GM18520 (cell line): Measurements from ENCODE around the gene PAIP2.
A peak's percentile ranks its signal among the peaks of the same experiment; 100 is the strongest.
"Not testable (repeated sequence)": the region's sequence is repeated elsewhere in the genome, so short reads cannot be mapped to it uniquely, and the experiment has no call there.

Experiments
- ATAC-seq: cut with Tn5 transposase; IDR thresholded peaks from one replicate; pipeline ENCODE4 v1.9.1; 2021; ENCODE audit not compliant: unreplicated experiment

PAIP2 gene

GRCh38 chr5:139341689-139342422, at the start of gene PAIP2:
TSS of gene PAIP2 (plus strand) at chr5:139341854. CDS start at chr5:139363785, 21,931 bp downstream.
- peak; percentile 93 for ATAC-seq

GRCh38 chr5:139293202-139293506, 48.5 kb upstream of the PAIP2 start:
- no peak for ATAC-seq

DNA sequence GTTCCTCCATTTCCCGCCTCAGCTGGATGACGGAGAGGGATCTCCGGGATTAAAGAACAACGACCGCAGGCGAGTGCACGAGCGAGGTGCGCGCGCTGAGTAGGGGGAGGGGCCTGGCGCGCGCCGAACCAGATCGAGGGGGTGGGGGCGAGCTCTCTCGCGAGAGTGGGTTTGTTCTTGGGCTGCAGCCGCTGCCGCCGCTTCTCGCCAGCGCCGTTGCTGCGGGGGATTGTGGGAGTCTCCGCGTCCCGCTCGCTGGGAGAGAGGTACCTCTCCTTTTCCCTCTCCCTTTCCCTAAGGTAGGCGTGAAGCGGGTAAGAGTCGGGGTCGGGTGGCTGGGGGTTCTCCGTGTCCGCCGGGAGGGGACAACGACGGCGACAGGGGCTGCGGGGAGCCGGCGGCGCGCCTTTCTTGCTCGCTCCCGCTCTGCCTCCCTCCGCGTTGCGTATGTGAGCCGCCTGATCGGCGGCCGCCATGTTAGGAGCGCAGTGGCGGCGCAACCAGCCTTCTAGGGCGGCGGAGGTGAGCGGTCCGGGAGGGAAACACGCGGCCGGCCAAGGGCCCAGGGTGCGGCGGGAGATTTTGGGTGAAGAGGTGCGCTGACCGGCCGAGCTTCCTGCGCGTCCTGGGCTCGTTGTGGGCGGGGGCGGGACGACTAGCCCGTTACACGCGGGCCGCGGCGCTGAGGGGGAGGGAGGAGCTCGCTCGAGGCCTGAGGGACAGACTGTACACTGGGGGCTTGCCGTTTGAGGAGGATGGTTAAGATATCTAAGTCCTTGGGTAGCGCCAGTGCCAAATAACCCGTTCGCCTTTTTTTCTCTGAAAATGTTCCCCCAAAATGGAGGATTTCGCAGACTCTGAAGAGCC, 47.9 kb upstream of the PAIP2 start, which contains the start of gene MATR3:
MATR3 (plus strand) TSS at position 234 of the 867 bp plus-strand sequence. CDS start 13,676 bp downstream, outside the sequence.
- peak; percentile 57 for ATAC-seq

DNA sequence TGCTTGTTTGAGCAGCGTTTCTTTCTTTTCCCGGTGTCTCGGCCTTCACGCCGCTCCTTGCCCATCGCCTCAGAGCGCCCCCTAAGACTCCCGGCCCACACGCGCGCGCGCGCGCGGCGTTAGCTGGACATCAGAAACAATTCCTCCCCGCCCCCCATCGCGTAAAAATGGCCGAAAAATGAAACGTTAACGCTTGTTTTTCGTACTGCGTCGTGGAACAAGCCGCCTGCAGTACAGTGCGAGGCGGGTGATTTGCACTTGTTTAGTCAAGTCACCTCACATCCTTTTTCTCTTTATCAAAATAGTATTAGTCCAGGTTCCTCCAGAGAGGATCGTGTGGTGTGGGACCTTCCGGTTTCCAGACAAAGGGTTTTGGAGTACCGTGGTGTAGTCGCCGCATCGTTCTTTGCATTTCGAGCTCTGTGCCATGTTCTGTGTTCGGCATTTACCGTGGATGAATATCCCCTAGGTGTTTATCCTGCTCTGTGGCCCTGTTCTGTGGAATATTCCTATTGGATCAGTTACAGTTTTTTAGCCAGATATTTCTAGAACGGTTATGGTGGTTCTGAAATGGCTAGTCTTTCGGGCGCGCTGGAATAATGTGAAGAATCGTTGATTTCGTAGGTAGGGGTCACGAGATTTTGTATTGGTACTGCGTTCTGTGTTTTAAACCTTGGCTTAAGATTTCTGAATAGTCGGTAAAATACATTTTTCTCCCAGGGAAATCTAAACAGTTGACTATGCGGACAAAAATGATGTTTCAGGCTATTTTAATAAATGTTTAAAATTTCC, 47.1 kb upstream of the PAIP2 start:
- ATAC-seq, result peak; percentile 12

DNA sequence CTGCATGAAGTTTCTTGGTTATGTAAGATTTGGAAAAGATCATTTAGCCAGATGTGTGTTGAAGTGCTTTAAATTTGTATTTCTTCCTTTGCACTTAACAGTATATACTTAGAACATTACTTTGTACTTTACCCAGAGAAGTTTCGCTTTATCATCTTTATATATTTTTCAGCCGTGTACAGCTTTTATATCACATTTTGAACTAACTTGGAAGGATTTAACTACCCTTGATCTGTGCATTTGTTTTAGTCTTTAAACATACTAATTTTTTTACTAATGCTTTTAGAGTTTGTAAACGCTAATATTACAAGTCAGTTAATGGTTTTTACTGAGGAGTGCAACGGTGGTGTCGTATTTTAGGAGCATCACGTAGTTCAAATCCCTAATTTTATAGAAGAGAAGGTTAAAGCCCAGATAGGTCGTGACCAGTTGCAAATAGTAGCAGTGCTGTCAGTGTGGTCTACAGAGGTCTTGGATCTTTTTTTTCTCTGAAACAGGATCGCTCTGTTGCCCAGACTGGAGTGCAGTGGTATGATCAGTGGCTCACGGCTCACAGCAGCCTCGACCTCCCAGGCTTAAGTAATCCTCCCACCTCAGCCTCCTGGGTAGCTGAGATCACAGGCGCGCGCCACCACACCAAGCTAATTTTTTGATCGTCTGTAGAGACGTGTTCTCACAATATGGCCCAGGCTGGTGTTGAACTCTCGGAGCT, 46.2 kb upstream of the PAIP2 start:
- no peak for ATAC-seq

- ATAC-seq, result no peak
Measured at GRCh38 chr5:139296198-139296597, 45.5 kb upstream of the PAIP2 start.

DNA sequence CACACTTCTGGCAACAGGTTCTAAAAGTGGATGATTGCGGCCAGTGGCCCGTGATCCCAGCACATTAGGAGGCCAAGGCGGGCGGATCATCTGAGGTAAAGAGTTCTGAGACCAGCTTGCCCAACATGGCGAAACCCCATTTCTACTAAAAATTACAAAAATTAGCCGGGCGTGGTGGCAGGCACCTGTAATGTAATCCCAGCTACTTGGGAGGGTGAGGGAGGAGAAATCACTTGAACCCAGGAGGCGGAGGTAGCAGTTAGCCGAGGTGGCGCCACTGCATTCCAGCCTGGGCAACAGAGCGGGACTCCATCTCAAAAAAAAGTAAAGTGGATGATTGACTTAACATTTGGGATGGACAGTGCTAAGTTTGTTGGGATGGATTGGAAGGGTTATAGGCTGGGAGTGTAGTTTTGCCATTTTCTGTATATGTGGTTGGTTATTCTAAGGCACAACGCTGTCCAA, 44.8 kb upstream of the PAIP2 start:
- ATAC-seq, result no peak

GRCh38 chr5:139297439-139298133, 44.1 kb upstream of the PAIP2 start:
- ATAC-seq, result no peak

DNA sequence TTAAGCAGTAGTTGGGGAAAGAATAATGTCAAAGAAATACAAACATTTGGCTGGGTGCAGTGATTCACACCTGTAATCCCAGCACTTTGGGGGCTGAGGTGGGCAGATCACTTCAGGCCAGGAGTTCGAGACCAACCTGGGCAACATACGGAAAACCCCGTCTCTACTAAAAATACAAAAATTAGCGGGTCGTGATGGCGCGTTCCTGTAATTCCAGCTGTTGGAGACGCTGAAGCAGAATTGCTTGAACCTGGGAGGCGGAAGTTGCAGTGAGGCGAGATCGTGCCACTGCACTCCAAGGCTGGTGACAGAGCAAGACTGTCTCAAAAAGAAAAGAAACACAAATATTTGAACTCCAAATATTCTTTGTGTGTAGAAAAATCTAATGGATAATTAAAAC, 43.4 kb upstream of the PAIP2 start:
- ATAC-seq, result no peak

DNA sequence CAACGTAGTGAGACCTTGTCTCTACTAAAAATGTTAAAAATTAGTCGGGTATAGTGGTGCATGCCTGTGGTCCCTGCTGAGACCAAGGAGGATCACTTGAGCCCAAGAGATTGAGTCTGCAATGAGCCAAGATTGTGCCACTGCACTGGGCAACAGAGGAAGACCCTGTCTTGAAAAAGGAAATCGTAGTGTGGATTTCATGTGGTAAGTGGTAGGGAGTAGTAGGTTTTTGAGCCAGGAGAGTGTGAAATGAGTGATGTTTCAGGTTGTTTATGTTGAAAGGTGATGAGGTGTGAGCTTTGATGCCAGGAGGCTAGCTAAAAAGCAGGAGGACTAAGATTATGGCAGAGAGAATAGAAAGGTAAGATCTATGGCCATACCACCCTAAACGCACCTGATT, 42.2 kb upstream of the PAIP2 start:
- no peak for ATAC-seq

GRCh38 chr5:139301808-139302499, 39.7 kb upstream of the PAIP2 start:
- ATAC-seq, result no peak

DNA sequence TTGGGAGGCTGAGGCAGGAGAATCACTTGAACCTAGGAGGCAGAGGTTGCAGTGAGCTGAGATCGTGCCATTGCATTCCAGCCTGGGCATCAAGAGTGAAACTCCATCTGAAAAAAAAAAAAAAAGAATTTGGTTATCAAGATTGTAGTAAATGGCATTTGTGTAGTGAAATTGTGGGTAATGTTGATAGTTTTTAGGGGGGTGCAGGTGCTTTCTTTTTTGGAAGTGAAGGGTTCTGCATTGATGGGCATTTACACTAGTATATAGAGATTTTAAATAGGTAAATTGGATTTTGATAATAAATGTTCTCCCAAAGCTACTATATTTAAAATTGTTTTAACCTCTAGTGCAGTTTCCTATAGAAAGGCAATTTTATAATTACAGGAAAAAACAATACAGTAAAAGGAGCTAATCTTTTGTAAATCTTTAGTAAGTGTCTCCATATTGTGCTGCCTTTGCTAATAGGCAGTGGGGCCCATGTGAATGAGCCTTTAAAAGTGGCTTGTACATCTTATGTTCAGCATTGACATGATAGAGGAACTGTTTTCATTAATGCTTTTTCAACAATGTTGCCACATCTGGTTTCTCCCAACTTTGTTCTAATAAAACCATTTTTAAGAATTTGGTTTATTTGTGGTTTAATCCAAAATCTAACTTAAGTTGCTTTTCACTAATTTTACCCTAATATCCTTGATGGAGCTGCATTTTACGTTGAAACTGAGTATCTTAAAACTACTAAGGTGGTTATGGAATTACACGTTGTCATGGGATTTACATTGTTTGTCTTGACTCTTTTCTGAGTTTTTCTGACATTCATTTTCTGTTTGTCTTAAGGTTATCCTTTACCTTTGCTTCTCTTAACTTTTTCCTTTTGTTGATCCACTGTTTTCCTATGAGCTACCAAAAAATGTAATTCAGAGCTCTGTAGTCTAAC, 37.0 kb upstream of the PAIP2 start:
- no peak for ATAC-seq

DNA sequence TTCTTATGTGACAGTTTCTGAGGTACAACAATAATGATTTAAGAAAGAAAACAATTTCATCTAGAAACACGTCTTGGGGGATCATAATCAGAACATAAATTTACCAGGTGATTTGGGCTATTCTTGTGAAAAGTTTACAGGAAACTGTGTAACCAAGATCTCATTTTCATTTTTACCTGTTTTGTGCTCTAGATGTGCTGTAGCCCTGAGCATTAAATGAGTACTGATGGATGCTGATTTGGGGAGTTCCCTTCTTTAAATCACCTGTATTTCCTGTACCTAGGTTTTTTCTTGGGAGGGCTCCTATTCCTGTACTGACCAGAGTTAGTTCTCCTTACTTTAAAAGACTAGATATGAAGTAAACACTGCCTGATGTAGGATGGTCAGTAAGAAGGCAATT, 35.5 kb upstream of the PAIP2 start:
- ATAC-seq, result no peak

DNA sequence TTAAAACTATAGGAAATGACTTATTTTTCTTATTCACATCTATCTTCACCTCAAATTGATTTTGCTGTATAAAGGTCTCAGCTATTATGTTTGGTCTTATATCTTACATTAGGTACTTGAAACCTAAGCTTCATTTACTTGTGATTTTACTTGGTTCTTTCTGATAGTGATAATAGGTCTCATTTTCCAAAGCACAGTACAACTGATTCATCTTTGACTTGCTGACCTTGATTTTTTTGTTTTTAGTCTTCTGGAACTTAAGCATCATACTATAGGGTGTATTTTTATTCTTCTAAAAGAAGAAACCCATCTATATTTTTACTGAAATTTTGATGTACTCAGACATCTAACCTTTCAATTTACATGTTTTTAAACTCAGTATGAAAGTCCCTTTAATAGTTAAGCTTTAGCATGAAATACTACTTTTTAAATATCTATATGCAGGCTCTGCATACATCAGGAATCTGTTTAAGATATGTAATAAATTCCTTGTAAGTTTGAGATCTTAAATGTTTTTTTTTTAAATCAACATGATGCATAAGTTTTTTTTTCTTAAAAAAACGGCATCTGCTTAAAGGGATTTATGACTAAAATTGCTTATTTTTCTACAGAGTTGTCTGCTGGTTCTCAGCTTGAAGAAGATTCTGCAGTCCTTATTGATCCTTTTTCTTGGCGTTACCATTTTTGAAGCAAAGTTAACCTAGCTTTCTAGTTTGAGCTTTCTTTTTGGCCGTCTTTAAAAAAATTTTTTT, 34.9 kb upstream of the PAIP2 start:
- ATAC-seq, result no peak

GRCh38 chr5:139308797-139309196, 32.9 kb upstream of the PAIP2 start:
- no peak for ATAC-seq

- ATAC-seq, result not testable (repeated sequence)
Measured at GRCh38 chr5:139310715-139311186, 30.9 kb upstream of the PAIP2 start.

GRCh38 chr5:139312075-139312474, 29.6 kb upstream of the PAIP2 start:
- ATAC-seq, result no peak

GRCh38 chr5:139314276-139314675, 27.4 kb upstream of the PAIP2 start:
- ATAC-seq, result no peak
